Measurements from ENCODE around the gene FAM171A1.
A peak's percentile ranks its signal among the peaks of the same experiment; 100 is the strongest.
"Not testable (repeated sequence)": the region's sequence is repeated elsewhere in the genome, so short reads cannot be mapped to it uniquely, and the experiment has no call there.

FAM171A1 gene

GRCh38 chr10:15320118-15320517 lies 51.0 kb downstream of the FAM171A1 start:
- DNase-seq (ENCODE audit: low read depth), result no peak

- DNase-seq (ENCODE audit: low read depth), result no peak
These were observed 54.1 kb downstream of the FAM171A1 start for GRCh38 chr10:15316871-15317464.

- DNase-seq (ENCODE audit: low read depth), result no peak
These were observed 54.9 kb downstream of the FAM171A1 start for GRCh38 chr10:15316145-15316544.

GRCh38 chr10:15315286-15315685 lies 55.8 kb downstream of the FAM171A1 start:
- no peak for DNase-seq (ENCODE audit: low read depth)

GRCh38 chr10:15314482-15315045 lies 56.5 kb downstream of the FAM171A1 start:
- no peak for DNase-seq (ENCODE audit: low read depth)

GRCh38 chr10:15313843-15314242 lies 57.2 kb downstream of the FAM171A1 start:
- DNase-seq (ENCODE audit: low read depth), result peak; percentile 38

- no peak for DNase-seq (ENCODE audit: low read depth)
These were observed 58.0 kb downstream of the FAM171A1 start for GRCh38 chr10:15313047-15313446.

GRCh38 chr10:15311569-15312280 lies 59.4 kb downstream of the FAM171A1 start:
- DNase-seq (ENCODE audit: low read depth), result no peak

GRCh38 chr10:15310776-15311568 lies 60.1 kb downstream of the FAM171A1 start:
- DNase-seq (ENCODE audit: low read depth), result no peak

- no peak for DNase-seq (ENCODE audit: low read depth)
These were observed 61.9 kb downstream of the FAM171A1 start for GRCh38 chr10:15309221-15309620.

GRCh38 chr10:15306735-15307280 lies 64.3 kb downstream of the FAM171A1 start:
- DNase-seq (ENCODE audit: low read depth), result no peak

- no peak for DNase-seq (ENCODE audit: low read depth)
These were observed 65.5 kb downstream of the FAM171A1 start for GRCh38 chr10:15305634-15306033.

- no peak for DNase-seq (ENCODE audit: low read depth)
These were observed 65.9 kb downstream of the FAM171A1 start for GRCh38 chr10:15305161-15305560.

GRCh38 chr10:15302188-15302956 lies 68.7 kb downstream of the FAM171A1 start:
- DNase-seq (ENCODE audit: low read depth), result not testable (repeated sequence)

- DNase-seq (ENCODE audit: low read depth), result no peak
These were observed 70.4 kb downstream of the FAM171A1 start for GRCh38 chr10:15300697-15301096.

- no peak for DNase-seq (ENCODE audit: low read depth)
These were observed 70.9 kb downstream of the FAM171A1 start for GRCh38 chr10:15300145-15300544.

GRCh38 chr10:15296701-15297100 lies 74.4 kb downstream of the FAM171A1 start:
- DNase-seq (ENCODE audit: low read depth), result no peak

- no peak for DNase-seq (ENCODE audit: low read depth)
These were observed 75.4 kb downstream of the FAM171A1 start for GRCh38 chr10:15295537-15296325.

GRCh38 chr10:15293862-15294842 lies 76.9 kb downstream of the FAM171A1 start:
- no peak for DNase-seq (ENCODE audit: low read depth)

- DNase-seq (ENCODE audit: low read depth), result no peak
These were observed 80.4 kb downstream of the FAM171A1 start for GRCh38 chr10:15290671-15291070.
